Medulla oblongata (tissue), 1 donor: ENCODE results near the gene CBLB.

ENCODE experiments used
- DNase-seq: peaks from one replicate; pipeline ENCODE4 v3.0.0-alpha.2; 2015; ENCODE audit errors: extremely low spot score

CBLB gene

GRCh38 chr3:105846809-105847208 lies 22.0 kb downstream of the CBLB start:
- DNase-seq: no peak

GRCh38 chr3:105845488-105845887 lies 23.3 kb downstream of the CBLB start:
- no peak for DNase-seq

DNA sequence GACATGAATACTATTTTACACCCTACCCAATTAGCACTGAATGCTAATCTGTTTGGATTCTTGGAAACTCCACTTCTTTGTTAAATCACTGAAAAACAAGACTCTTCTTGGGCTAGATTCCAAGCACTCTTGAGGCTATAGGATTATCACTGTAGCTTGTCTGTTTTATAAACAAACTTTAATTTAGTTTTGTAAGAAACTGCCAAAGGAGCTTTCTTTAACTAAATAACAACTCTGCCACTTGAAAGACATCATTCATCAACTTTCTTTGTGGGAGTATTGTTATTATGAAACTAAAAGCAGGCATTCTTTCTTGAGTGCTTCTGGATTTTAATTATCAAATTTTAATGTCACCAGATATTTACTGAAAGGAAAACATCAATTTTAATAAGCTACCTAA lies 24.1 kb downstream of the CBLB start:
- DNase-seq: no peak

DNA sequence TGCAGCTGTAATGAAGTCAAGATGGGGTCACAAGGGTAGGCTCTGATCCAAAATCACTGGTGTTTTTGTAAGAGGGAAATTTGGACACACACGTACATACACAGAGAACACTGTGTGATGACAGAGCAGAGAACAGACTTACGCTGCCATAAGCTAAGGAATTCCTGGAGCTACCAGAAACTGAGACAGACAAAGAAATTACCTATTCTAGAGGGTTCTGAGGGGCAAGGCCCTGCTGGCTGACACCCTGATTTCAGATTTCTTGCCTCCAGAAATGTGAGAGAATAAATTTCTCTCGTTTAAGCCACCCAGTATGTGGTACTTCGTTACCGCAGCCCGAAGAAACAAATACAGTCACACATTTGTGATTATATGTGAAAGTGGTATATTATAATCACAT lies 24.8 kb downstream of the CBLB start:
- DNase-seq: no peak

DNA sequence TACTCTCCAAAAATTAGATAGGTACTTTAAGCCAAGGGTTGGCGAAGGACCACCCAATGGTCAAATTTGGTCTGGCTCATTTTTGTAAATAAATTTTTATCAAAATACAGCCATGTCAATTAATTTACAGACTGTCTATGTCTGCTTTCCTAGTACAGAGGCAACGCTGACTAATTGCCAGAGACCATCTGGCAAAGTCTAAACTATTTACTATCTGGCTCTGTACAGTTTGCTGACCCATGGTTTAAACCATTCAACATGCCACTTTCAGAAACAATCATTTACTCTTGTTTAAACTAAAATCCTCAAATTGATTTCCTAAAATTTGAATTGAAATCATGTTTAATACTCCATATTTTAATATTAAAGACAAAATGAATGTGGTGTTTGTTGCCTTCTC lies 25.9 kb downstream of the CBLB start:
- no peak for DNase-seq

DNA sequence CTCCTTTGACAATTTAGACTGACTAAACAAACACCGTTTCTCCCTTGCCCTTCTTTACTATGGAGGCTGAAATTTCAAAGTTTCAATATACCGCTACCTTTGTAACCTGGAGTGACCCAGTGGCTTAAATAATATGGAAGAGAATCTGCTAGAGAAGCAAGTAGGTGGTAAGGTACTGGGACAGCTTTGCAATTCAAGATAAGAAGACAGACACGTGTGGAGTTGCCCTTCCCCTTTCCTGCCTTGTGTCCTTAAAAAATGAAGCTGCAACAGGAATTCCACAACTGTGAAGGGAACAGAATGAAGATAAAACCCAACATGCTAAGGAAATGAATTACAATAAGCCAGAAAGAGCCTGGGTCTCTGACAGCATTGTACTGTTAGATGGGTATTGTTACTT lies 26.4 kb downstream of the CBLB start:
- DNase-seq: no peak

DNA sequence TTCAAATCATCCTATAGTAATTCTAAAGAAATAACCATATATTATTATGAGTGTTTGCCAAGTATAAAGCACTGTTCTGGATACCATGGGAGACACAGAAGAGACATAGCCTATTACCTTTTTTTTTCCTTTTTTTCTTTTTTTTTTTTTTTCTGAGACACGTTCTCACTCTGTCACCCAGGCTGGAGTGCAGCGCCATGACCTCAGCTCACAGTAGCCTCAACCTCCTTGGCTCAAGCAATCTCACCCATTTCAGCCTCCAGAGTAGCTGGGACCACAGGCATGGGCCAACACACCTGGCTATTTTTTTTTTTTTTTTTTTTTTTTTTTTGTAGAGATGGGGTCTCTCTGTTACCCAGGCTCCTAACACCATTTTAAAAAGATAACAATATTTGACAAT lies 30.9 kb downstream of the CBLB start:
- DNase-seq: no peak

- DNase-seq: no peak
Observed at GRCh38 chr3:105837143-105837740, 31.6 kb downstream of the CBLB start.

- DNase-seq: no peak
Observed at GRCh38 chr3:105836533-105836932, 32.3 kb downstream of the CBLB start.

- DNase-seq: no peak
Observed at GRCh38 chr3:105835606-105836005, 33.2 kb downstream of the CBLB start.

GRCh38 chr3:105834768-105835167 lies 34.0 kb downstream of the CBLB start:
- DNase-seq: no peak

- no peak for DNase-seq
Observed at GRCh38 chr3:105832644-105833043, 36.2 kb downstream of the CBLB start.

DNA sequence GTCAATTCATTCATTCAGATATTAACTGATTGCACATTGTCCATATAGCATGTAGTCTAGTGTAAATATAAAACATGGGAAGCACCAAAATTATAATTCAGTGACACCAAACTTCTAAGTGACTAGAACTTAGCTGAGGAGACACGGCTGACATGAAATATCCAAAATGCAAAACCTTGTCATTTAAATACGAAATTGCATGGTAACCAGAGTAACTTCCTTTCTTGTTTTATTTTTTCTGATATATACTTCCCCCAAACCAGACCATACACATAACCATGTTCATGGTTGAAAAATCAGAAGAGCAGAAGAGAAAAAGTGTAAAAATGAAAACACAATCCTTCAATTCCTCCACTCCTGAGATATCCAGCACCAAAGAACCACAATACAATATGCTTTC lies 38.0 kb downstream of the CBLB start:
- no peak for DNase-seq

DNA sequence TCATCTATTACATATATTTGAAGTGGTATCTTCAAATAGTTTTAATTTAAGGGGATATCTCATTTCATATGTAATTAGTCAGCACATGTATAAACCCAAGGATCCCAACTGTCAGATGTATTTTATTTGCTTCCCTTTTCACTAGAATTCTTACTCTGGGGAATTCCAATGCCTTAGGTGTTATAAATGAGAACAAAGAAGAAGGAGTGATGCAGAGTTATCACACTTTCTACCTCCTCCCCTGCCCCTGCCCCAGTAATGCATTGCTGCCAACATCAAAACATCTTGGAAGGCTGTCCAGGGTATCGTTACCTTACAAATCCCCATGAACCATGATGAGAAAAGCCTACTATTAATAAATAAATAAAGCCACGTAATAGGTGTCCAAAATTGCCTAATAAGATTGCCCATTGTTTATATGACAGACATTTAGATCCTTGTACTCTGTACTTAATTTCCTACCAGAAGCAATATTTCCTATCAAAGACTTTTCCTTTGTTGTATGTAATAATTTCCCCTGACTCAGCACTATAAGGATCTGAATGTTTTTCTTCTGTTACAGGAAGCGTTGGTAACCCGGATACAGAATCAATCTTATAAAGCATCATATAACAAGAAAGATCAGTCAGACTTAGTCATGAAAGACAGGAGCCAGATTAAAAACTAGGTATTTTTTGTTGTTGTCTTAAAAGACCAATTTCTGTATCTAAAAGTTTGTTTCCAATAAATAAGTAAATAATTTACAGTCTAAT lies 38.8 kb downstream of the CBLB start:
- no peak for DNase-seq

DNA sequence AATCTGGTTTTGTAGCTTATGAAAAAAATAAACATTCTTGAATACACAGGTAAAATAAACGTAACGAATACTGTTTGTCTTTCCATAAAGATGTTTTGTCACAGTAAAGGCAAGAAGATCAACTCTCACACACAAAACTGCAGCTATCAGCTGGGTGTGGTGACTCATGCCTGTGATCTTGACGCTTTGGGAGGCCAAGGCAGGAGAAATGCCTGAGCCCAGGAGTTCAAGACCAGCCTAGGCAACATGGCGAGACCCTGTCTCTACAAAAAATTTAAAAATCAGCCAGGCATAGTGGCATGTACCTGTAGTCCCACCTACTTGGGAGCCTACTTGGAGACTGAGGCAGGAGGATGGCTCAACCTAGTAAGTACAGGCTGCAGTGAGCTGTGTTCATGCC lies 39.6 kb downstream of the CBLB start:
- DNase-seq: no peak

- DNase-seq: no peak
Observed at GRCh38 chr3:105828703-105829102, 40.1 kb downstream of the CBLB start.

- DNase-seq: no peak
Observed at GRCh38 chr3:105827959-105828358, 40.9 kb downstream of the CBLB start.

DNA sequence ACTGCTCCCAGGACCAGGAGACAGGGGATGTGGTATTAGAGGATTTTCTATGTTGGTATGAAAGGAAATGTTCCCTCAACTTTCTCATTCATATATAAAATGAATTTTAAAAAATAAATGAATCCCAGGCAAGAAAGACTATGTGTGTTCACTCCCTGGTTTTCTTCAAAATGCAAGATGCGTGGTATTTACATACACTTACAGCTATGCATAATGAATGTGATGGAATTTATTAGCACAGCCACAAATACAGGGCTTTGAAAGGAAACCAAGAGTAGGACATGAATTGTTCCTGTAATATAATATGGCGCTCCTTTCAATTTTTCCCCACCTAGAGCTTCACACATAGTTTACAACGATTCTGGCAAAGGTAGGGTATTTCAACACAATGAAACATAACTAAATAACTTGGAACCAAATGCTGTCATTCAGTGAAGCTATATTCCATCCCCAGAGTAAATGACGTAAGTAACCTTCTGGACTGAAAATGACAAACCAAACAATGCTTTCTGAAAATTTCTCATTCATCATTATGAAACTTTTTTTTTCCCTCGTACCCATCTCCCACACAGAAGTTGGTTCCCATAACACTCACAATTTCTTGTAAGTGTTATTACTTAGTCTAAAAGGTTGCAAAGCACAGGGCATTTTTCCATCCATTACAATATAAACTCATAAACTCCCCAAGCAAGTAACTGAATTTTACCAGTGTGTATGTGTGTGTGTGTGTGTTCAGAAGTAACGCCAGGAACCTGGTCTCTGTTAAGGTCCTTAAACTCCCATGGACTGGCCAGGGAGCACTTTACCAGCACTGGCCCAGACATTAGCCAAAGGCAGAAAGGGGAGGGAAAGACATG lies 41.8 kb downstream of the CBLB start:
- no peak for DNase-seq

DNA sequence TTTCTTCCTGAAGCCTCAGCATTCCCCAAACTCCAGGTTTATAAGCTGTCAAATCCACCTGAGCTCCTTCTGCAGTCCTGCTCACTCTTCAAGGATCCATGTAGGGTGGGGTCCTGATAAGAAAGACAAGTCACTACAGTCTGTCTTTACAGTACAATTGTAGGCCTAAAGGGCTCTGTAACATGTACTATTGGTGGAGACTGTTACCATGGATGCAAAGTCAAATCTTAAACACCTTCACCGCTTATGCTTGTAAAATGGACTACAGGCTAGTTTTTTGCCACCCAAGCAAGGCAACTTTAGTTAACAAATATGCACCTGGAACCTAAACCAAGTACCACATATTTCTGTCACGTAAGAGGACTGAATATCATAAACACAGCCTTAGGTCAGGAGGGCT lies 44.7 kb downstream of the CBLB start:
- DNase-seq: no peak

- DNase-seq: no peak
Observed at GRCh38 chr3:105823149-105823867, 45.5 kb downstream of the CBLB start.

DNA sequence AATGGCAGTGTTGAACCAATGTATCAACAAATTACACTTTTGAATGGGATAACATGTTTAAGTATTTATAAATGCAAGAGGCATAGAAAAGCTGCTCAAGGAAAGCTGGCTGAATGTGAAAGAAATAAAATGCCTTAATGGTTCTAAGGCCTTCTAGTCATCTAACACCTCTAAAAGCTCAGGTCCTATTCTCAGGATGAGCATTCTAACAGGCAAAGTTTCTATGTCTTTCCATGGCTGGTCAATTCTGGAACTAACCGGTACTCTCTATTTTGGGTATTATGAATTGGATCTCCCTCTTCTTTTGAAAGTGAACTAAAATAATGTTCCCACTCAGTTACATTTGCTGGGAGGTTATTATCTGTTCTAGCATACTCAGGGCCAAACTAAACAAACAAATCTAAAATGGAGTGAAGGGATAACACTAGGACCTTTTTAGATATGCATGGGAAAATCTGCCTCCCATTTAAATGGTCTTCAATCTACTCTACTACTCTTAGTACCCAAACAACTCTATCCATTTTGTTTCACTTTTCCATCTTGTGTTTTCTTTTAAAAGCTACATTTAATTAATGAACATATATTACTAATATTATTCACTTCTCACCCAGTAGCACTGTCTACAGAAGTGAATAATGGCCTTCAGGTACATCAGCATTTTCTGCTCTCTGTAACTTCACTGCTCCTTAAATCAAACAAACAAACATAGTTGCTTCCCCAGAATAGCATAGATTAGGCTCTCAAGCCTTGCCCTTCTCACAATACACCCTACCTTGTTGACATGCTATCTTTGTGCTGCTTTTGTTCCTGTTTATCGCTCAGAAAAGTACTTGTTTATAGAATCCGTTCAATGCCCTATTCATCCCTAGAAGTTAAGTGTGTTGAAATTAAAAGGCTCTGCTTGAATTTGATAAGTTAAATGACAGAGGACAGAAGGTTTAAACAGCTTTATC lies 46.4 kb downstream of the CBLB start:
- DNase-seq: no peak
